ENCODE results near the gene ROBO2.
A peak's percentile ranks its signal among the peaks of the same experiment; 100 is the strongest.

Gene ROBO2

DNA sequence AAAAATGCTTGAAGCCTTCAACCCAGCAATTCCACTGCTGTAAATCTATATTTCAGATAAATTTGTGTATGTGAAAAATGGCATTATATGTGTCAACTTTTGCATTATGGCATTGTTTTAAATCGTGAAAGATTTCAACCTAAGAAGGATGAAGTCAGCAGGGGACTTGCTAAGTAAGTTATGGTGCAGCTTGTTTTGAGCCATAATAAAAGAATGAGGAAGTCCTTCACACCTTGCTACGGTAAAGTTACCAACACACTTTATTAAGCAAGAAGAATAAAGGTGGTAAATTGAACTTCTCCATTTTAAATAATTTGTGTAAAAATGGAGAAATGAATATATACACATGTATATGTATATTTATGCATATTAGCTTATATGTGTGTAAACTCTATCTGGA is 371.4 kb downstream of the ROBO2 start:
- DNase-seq (ENCODE audit: low read depth, low spot score), result no peak

DNA sequence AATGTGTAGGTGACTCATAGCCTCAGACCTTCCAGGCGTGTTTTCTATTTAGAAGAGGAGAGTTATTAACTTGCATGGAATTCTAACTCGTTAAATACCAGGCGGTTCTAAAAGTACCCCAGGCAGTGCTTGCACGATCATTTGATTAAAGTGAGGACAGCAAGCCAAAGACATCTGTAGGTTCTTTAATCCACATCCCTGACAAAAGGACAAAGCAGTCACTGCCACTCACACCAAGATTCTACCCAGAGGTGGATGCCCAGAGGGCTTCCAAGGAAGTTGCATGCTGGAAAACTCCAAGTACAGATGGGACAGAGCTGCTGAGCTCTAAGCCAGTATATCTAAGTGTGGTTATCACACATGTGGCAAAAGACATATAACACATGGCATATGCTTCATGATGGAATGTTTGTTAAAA is 372.1 kb downstream of the ROBO2 start:
- no peak for DNase-seq (ENCODE audit: low read depth, low spot score)

DNA sequence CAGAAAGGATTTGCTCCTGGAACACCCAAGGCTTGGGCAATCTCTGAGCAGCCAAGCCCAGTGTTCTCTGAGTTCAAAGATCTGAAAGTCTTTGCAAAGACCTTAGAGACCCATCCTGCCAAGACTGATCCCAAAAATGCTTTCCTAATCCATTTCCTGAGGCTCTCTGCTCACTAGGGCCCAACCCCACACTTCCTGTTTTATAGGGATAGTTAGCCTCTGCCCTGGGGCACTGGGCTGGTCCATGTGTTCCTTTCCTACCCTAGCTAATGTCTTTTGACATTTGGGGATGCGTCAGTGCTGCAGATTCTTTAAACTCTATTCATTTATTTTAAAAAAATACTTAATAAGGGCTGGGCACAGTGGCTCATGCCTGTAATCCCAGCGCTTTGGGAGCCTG is 372.7 kb downstream of the ROBO2 start:
- no peak for DNase-seq (ENCODE audit: low read depth, low spot score)

DNA sequence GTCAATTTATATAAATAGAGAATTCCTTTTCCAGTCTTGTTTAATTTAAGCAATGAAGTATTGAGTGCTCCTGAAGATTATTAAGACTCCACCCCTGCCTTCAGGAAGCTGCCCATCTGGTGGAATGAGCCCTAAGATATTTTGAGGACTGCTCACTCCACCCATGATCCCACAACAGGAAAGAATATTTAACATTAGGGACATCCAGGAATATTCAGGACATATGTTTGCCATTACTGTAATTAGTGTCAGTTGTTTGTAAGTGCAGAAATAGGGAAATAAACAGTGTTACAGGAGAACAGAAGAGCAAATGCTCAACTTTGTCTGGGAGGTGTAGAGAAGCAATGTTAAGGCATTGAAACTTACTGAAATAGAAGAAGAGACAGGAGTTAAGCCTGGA is 375.0 kb downstream of the ROBO2 start:
- no peak for DNase-seq (ENCODE audit: low read depth, low spot score)

DNA sequence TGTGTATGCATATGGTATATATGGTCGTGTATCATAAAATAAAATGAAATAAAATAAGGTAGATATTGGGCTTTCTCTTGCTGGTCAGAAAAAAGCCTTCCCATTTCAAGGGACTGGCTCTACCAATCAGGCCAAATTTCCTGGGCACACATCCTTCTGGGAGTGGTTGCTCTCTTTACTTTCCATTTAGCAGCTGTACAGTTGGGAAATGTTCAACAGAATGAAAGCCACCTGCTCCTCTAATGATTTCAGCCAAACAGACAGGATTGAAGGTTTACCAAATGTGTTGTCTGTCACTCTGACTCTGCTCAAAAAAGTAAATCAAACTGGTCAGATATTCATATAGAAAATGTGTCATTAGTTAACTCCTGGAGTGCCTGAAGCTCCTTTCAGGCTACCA is 380.4 kb downstream of the ROBO2 start:
- DNase-seq (ENCODE audit: low read depth, low spot score), result no peak

DNA sequence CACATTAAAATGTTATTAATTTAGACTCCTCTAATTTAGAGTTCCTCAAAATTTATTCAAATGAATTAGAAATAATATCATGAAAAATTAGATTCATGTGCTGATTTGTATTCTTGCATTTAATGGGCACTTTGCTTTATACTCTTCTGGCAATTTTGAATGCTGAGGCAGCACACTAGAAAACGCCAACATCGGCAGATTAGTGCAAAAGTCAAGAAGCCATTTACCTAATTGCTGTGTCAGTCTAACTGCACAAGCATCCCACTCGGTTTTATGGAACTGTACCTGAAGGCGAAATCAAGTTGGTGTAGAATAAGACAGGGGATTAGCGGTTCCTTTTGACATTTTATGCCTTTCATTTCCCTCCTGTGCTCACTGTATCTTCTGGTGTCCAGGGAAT is 382.0 kb downstream of the ROBO2 start:
- no peak for DNase-seq (ENCODE audit: low read depth, low spot score)

DNA sequence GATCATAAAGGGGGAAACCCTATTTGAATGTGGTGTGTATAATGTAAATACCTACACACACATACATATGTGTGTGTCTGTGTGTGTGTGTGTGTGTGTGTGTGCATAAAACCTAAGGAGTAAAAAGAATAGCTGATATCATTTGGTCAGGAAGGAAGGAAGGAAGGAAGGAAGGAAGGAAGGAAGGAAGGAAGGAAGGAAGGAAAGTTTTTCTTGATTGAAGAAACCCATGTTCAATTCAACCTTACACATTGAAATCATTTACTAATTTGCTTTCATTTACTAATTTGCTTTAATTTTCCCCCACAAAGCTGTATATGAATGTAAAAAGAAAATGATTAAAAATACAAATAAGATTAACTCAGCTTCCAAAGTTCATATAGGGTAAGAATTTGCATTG is 386.6 kb downstream of the ROBO2 start:
- DNase-seq (ENCODE audit: low read depth, low spot score), result no peak

DNA sequence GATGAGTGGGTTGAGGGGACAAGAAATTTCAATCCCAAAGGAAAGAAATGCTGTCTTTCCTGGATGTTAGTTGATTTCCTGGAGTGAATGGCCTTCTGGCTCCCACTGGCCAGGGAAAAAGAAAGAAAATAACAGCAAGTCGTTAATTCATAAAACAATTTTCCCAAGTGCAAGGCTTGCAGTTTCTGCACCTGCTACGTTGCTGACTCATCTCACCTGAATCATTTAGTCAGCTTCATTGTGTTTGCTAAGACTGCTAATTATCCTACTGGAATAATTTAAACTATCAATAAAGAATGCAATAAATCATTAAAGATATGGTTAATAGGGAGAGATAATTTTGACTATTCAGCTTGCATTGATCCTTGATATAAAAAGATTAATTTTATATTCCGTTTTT is 387.6 kb downstream of the ROBO2 start:
- no peak for DNase-seq (ENCODE audit: low read depth, low spot score)

DNA sequence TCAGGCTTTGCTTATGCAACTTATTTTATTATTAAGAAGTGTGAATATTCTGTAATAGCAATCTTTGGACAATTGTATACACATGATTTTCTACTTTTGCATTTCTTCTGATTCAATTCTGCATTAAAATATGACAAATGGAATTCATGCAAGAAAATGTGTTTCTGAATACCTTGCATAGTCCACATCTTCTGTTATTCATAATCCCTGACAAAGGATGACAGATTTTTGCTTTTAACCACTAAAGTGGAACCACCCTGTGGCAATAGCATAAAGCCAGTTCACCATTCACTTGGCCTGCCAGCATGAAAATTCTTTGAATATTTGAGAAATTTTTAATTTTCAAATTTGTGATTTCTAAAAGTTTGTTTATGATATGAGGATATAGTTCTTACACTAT is 397.0 kb downstream of the ROBO2 start:
- no peak for DNase-seq (ENCODE audit: low read depth, low spot score)

DNA sequence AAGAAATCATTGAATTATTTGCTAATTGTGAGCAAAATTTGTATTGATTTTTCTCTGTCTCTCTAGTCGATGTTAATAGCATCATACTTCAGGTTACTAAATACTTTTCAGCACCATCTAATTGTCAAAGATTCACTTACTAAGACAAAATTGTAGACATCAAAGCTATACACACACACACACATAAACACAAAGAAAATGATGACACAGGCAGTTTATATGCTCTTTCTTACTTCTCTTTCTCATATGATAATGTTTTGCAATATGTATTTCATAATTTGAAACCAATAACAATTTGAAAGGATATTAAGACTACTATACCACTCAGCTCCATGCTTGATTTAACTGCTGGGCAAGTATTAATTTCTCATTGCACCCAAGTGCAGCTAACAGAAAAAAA is 406.2 kb downstream of the ROBO2 start:
- no peak for DNase-seq (ENCODE audit: low read depth, low spot score)

DNA sequence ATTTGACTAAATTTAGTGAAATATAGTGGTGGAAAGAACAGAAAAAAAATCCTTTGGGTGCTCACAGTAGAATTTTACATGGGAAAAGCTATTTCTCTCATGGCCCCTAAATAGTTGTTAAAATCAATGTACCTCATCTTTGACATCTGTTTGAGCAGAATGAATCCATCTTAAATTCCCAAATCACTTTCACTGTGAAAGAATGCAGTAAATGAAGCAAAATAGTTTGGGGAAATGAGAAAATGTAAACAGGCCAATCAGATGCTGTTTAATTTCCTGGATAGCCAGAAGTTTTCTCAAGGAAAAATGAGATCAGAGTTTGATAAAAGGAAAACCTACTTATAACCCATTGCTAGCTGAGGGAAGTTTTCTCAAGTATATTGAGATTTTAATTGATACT is 406.9 kb downstream of the ROBO2 start:
- DNase-seq (ENCODE audit: low read depth, low spot score), result no peak

DNA sequence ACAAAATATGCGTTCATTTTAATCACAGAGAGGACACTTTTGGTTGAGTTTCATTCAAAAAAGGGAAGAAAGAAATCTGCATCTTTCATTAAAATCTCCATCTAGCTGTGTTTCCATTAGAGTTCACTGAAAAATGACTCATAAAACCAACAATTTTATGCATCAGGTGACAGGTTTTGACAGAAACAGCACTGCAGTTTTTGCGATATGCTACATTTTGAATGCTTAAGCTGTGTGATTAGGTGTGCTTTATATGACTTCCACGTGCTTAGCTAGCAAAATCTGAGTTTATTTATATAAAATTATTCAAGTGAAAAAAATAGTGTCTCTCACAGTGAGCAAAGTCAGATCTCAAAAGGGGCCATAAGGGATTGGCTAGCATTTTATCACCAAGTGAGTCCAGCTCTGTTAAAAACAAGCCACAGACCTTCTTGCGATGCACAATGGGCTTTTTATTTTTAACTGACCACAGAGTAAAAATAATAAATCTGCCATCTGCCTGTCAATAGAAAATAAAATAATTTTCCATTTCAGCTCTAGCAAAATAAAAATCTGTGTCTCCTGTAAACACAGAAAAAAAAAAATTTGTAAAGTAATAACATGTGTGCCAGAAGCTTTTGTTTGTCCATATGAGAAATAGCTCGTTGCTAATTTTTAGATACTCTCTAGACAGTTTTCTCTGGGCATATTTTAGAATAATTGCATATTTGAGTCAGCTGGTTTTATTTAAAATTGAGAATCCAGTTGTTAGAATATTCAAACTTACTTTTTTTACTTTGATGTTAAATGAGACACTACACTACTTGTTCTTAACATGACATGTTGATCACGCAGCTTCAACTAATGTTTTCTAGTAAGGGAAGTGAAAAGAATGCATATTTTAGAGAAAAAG is 409.8 kb downstream of the ROBO2 start:
- no peak for DNase-seq (ENCODE audit: low read depth, low spot score)

DNA sequence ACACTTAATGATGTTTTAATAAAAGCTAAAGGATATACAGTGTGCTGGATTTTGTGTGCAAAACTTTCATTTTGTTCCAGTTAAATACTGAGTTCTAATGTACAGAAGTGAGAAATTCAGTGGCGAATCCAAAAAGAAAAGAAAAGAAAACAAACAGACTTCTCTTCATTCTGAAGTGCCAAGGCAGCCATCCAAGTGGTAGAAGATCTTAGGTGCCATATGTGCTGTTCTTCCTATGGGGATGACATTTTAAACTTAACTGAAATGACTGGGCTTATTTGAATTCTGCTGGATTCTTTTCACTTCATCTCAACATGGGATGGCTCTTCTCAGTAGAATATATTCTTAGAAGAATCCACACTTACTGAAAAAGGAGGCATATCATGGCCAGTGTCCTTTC is 416.5 kb downstream of the ROBO2 start:
- DNase-seq (ENCODE audit: low read depth, low spot score), result no peak

DNA sequence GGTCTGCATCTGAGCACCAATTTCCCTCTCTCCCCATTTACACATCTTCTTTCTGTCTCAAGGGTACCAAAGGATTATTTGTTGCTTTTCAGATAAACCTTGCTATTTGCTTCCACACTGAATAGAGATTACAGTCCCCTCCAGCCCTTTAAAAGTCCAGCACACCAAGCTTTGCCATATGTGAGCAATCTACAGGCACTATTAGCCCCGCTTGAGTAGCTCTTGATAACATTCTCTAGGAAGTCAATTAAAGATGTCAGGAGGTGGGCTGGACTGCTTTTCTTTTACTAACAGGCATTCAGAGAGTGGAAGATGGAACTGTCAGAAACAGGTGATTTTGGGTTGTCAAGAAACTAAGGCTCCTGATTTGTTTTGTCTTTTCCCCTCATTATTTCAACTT is 417.0 kb downstream of the ROBO2 start:
- no peak for DNase-seq (ENCODE audit: low read depth, low spot score)

DNA sequence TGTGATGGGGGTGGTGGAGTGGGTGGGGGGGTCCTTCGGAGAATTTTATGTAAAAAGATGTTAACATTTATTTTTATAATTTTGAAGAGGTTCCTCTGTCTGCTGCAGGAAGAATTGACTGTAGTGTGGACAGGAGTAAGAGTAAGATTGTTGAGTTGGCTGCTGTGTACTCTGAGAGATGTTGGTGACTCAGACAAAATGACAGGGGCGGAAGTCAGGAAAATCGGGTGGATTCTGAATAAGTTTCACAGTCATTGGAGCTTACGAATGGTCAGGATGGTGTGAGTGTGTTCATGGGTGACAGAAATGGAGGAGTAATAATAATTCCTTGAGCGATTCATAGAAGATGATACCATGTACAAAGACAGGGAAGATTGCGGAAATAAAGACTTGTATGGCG is 420.0 kb downstream of the ROBO2 start:
- DNase-seq (ENCODE audit: low read depth, low spot score), result no peak

DNA sequence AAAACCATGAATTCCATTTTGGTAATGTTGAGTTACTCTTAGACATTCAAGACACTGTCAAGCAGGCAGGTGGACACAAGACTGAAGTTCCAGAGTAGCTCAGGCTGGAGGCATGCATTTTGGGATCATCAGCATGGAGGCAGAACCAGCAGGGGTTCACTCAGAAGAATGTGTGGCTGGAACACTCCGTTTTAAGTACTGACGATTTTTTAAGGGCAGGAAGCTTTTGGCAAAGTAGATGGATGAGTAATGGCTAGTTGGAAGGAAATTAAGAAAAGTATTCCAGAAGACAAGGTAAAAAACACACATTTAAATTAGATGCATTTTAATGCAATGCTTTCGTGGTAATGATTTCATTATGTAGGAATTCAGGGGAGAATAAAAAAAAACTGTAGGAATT is 420.4 kb downstream of the ROBO2 start:
- DNase-seq (ENCODE audit: low read depth, low spot score), result no peak

DNA sequence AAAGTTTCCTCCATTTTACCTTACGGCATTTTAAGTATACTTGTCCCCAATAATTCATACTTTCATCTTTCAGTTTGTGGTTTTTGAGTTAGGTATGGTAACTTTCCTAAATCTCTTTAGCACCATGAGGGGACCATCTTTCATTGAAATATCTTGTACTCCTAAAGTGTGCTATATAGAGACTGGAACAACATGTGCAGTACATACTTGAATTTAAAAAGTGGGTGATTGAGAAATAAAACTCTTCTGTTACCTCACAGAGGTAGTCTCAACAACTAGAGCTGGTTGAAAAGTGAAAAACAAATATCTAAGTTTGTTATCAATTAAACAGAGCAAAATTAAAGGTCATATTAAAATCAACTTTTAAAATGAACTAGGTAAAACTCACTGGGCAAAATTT is 423.1 kb downstream of the ROBO2 start:
- DNase-seq (ENCODE audit: low read depth, low spot score), result no peak

DNA sequence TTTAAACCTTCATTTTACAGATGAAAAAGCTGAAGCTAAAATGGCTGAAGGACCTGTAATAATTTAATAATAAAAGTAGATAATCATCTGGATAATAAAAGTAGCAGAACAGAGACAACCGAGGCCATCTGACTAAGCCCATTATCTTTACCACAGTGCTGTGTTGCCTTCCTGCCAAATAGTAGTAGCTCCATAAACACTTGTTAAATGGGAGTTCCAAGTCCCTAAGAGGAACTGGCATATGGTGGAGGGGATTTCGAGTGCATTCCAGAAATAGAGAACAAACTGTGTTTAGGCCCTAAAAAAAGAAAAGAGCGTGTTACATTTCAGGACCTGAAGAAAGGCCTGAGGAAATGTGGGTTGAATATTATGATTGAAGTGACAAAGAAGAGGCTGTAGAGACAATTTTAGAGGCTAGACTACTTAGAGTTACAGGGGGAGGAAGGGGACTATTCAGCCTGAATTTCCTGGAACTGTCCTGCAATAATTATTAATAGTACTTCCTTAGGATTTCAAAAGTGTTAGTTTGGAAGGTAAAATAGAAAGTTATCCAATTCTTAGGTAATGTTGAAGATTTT is 424.3 kb downstream of the ROBO2 start:
- no peak for DNase-seq (ENCODE audit: low read depth, low spot score)

DNA sequence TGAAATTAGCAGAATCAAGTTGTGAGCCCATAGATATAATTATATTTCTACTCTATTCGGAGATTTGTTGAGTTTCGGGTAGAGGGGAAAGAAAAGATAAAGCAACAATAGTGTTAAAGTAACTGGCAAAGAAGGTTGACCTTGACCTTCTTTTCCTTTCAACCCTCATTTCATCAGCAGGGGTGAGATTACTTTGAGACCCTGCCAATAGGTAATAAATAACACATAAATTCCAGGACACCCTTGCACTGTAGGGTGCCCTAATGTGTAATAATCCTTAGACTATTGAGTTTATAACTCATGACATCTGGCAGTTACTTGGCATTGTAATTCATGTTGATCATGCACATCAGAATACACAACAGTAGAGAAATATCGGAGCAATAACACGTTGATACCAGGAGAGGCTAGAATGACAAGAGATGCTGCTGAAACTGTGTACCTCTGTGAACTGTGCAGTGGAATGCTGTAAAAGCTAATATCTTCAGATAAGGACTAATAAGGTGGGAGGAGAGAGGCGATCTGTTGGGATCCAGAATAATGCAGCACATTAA is 426.7 kb downstream of the ROBO2 start:
- DNase-seq (ENCODE audit: low read depth, low spot score), result no peak

DNA sequence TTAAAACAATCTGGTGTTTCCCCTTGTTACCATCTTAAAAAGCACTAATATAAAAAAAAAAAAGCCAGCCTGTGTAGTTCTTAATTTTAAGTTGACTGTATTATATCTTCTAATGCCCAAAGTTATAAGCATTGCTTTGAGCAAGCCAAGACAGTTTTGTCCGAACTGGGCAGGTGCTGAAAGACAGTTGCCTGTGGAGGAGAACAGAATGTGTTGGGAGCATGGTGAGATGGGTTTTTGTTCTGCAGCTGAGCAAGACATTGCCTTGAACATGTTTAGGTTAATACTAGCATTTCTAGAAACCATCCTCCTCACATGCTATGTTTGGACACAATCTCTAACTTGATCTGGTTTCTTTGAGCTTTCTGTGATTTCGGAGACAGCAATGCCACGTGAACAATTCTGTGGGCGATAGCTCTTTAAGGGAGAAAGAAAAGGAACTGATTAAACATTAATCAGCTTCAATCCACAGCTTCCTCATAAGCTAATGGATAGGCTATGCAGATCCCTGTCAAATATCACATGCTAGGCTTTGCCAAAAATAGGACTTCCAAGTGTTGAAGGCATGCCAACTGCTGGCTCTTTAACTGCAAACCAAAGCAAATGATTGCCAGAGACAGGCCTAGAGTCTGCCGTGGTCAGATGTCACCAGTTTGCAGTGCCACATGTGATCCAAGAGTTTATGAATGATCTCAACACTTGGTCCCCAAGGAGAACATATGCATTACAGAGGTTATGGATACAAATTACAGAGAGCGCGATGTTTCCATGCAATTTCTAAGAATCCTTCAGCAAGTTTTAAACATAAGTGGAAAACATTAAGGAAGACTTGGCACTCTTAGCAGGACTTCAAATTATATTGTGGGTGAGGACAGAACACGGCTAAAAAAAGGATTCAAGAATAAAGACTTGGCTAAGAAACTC is 428.1 kb downstream of the ROBO2 start:
- no peak for DNase-seq (ENCODE audit: low read depth, low spot score)

DNA sequence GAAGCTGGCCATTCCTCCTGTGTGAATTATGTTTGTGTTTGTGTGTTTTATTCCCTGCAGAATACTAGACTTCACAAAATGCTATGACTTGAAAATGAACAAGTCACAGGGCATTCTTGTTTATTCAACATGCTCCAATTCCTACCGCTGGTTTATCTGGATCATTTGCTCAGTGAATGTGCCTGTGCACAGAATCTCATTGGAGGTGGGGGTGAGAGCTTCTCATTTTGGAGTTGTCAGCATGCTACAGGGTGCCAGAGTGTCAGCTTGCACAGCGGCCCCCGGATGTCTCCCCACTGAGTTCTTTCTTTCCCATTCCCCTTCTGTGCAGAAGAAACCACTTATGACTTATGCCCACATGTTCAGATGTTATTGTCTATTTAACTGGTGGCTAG is 428.7 kb downstream of the ROBO2 start:
- DNase-seq (ENCODE audit: low read depth, low spot score), result peak; percentile 36

DNA sequence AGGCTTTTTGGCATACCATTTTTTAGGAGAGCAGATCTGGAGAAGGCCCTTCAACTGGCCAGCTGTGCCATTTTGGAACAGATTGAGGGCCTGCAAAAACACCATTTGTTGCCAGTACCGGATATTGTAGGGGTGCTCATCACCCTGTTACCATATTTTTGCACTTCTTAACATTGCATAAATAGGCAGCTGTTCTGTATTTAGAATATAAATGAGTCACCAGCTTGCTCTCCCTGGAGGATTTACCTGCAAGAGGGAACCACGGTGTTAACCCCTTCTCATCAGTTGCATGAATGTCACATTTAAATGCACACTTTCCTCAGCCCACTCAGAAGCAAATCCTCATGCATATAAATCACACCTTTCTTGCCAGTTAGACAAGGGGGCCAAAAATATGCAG is 435.6 kb downstream of the ROBO2 start:
- no peak for DNase-seq (ENCODE audit: low read depth, low spot score)
